Measurements from ENCODE around the gene CHSY1. TPM values are rescaled to one million over a fixed set of nuclear protein-coding genes. Genes with fewer than 3 reads are reported as not detected.

Gene CHSY1
- total and polyA plus RNA-seq, 2 of the 4 experiments (the other 2 are of a cell fraction): 40.9 to 53.2 TPM

- Histone ChIP-seq H3K14ac (replicated peaks; ENCODE audit: low read depth, low read length) (peak overlapping the region; percentile 73), H4K91ac (ENCODE audit: insufficient read depth, low read depth, low read length) (peak overlapping the region; percentile 54; the same call in 1 of the 2 replicates), H3K9ac (ENCODE audit: low read depth, low read length) (no peak overlapping the region; the same call in 1 of the 2 replicates), H3K4me3 (ENCODE audit: insufficient read depth, low read depth, low read length) (no peak overlapping the region), H3K4me2 (ENCODE audit: low read depth, low read length) (peak overlapping the region; percentile 86), H3K18ac (ENCODE audit: low read depth, low read length) (peak overlapping the region; percentile 50), H3K4ac (ENCODE audit: low read depth, low read length) (peak overlapping the region; percentile 25), H2BK5ac (ENCODE audit: low read depth, low read length, poor library complexity, severe bottlenecking) (peak overlapping the region; percentile 40), H2BK20ac (ENCODE audit: low read depth, low read length) (no peak overlapping the region), H2AFZ (replicated peaks; ENCODE audit: low read length, poor library complexity) (no peak overlapping the region), H2AK9ac (replicated peaks; ENCODE audit: low read depth, low read length, poor library complexity) (no peak overlapping the region), H3K56ac (ENCODE audit: extremely low read depth, insufficient read depth, low read length) (no peak overlapping the region), H4K8ac (ENCODE audit: low read depth in 2 of 2, low read length in 2 of 2) (peak overlapping the region; percentile 20 to 73), H3K27ac (ENCODE audit: insufficient read depth, low read length) (peak overlapping the region; percentile 64; the same call in 1 of the 2 replicates), H3K79me1 (ENCODE audit: low read depth in 1 of 2, low read length in 2 of 2) (peaks cover 3 to 77% of the 10 kb centered on the region in 2 experiments; a peak in 3 of 4 replicates), H3K4me1 (ENCODE audit: control insufficient read depth, insufficient read depth, low read length) (peaks cover 51% of the 10 kb centered on the region), H3K23ac (ENCODE audit: low read depth, low read length) (peak overlapping the region; percentile 65), H4K20me1 (ENCODE audit: insufficient read depth, low read length) (peaks cover 26% of the 10 kb centered on the region), H4K5ac (ENCODE audit: low read depth, low read length) (peak overlapping the region; percentile 67), H2BK120ac (ENCODE audit: low read depth, low read length) (peak overlapping the region; percentile 65; the same call in 1 of the 2 replicates), H3K27me3 (ENCODE audit: control insufficient read depth, insufficient read depth, low read length) (no peaks in the 10 kb centered on the region), H2BK15ac (ENCODE audit: low read depth, low read length) (peak overlapping the region; percentile 34; the same call in 2 of the 3 replicates), H3K9me3 (ENCODE audit: control insufficient read depth, insufficient read depth, low read length) (no peaks in the 10 kb centered on the region), H2AK5ac (ENCODE audit: low read depth, low read length) (peak overlapping the region; percentile 85; the same call in 1 of the 2 replicates), H3K36me3 (ENCODE audit: control insufficient read depth, insufficient read depth, low read length) (peaks cover 4% of the 10 kb centered on the region), H3K9me1 (ENCODE audit: insufficient read depth, low read length) (peaks cover 42% of the 10 kb centered on the region)
- in situ Hi-C loops (cut with MboI; ENCODE audit: low sequenced_read_pairs) (no loop called here), intact Hi-C loops (cut with micrococcal nuclease) (no loop called here), dilution Hi-C loops (cut with HindIII; ENCODE audit: low sequenced_read_pairs, unreplicated experiment) (no loop called here)
- POLR2A ChIA-PET (ENCODE audit: unreplicated experiment): no interaction called here
- 80% methylated on average over 2 of the region's 10 CpGs; no CpG with 5 or more reads in 1 of the 2 experiments for WGBS, 2 experiments (ENCODE audit: extremely low coverage in 2 of 2, insufficient read length in 1 of 2)
- no TSS peak for BruUV-seq (replicated peaks)
- TF ChIP-seq BHLHE40 (IDR thresholded peaks at IDR 0.05; ENCODE audit: low read depth, low read length): no peak
- 0 out of 2 replicates have a peak, but pooled peaks have one; percentile 23 for TF ChIP-seq CEBPB (IDR thresholded peaks at IDR 0.05; ENCODE audit: low read depth, low read length)
- no peak for ATAC-seq (ENCODE audit: low read depth)
- no peak for DNase-seq
- CTCF ChIA-PET: no interaction called here
These were observed 57.9 kb downstream of the CHSY1 start for GRCh38 chr15:101193806-101194545.
